H7 (cell line): ENCODE measurements around the gene WIPF2. TPM values are rescaled to one million over a fixed set of nuclear protein-coding genes. Genes with fewer than 3 reads are reported as not detected.
"Not testable (repeated sequence)": the region's sequence is repeated elsewhere in the genome, so short reads cannot be mapped to it uniquely, and the experiment has no call there.

Source experiments
- DNase-seq: peaks from one replicate; pipeline ENCODE4 v3.0.0; 2012
- H3K27me3 ChIP-seq: 2 replicates; pipeline ENCODE4 v1.6.0; 2011; ENCODE audit warnings: mild to moderate bottlenecking, low read length; ENCODE audit not compliant: control insufficient read depth, insufficient read depth
- H3K36me3 ChIP-seq: replicated peaks from 2 replicates; pipeline ENCODE4 v1.5.1; 2011; ENCODE audit warnings: low read length; ENCODE audit not compliant: control insufficient read depth, insufficient read depth
- H3K4me3 ChIP-seq: 2 replicates; pipeline ENCODE4 v1.5.1; 2011; ENCODE audit warnings: low read depth, mild to moderate bottlenecking, control low read depth, low read length, moderate library complexity; ENCODE audit not compliant: insufficient read depth
- total RNA-seq: library from RNA; depleted of rRNA; stranded (reverse); fragments of >200 nt; shearing (Covaris generic); gene quantifications from 2 replicates; pipeline ENCODE4 v1.2.3, GENCODE V29; 2014

WIPF2 gene
- total RNA-seq, 1 experiment from 2014 or later: 3.7 TPM

GRCh38 chr17:40209404-40210093 lies 9.6 kb upstream of the WIPF2 start:
- Histone ChIP-seq H3K27me3 (no peaks in the 10 kb centered on the region), H3K36me3 (no peaks in the 10 kb centered on the region), H3K4me3 (no peak overlapping the region)
- no peak for DNase-seq

GRCh38 chr17:40213914-40214313 lies 5.2 kb upstream of the WIPF2 start:
- not testable (repeated sequence) for DNase-seq, H3K4me3 ChIP-seq, H3K36me3 ChIP-seq, H3K27me3 ChIP-seq

- no peak for DNase-seq
- no peaks in the 10 kb centered on the region for H3K27me3 ChIP-seq
- H3K4me3 ChIP-seq: peak overlapping the region; percentile 73
- H3K36me3 ChIP-seq: no peaks in the 10 kb centered on the region
These were observed 931 bp upstream of the WIPF2 start for GRCh38 chr17:40218006-40218739.

- H3K27me3 ChIP-seq: no peaks in the 10 kb centered on the region
- no peaks in the 10 kb centered on the region for H3K36me3 ChIP-seq
- H3K4me3 ChIP-seq: peak overlapping the region; percentile 73
- DNase-seq: peak; percentile 95
These were observed 662 bp downstream of the WIPF2 start for GRCh38 chr17:40219594-40220338.

GRCh38 chr17:40224718-40225550 lies 5.8 kb downstream of the WIPF2 start:
- no peaks in the 10 kb centered on the region for H3K27me3 ChIP-seq
- no peak for DNase-seq
- no peak overlapping the region for H3K4me3 ChIP-seq
- no peaks in the 10 kb centered on the region for H3K36me3 ChIP-seq

- H3K27me3 ChIP-seq, H3K4me3 ChIP-seq, DNase-seq, H3K36me3 ChIP-seq: not testable (repeated sequence)
These were observed 10.0 kb downstream of the WIPF2 start for GRCh38 chr17:40229146-40229545.

- no peak for DNase-seq
- Histone ChIP-seq H3K4me3 (no peak overlapping the region), H3K36me3 (no peaks in the 10 kb centered on the region; the same call in 1 of the 2 replicates), H3K27me3 (no peaks in the 10 kb centered on the region)
These were observed 11.6 kb downstream of the WIPF2 start for GRCh38 chr17:40230670-40231069.

GRCh38 chr17:40231928-40232327 lies 12.8 kb downstream of the WIPF2 start:
- not testable (repeated sequence) for H3K27me3 ChIP-seq, H3K36me3 ChIP-seq, DNase-seq, H3K4me3 ChIP-seq

- Histone ChIP-seq H3K27me3 (no peaks in the 10 kb centered on the region), H3K36me3 (no peaks in the 10 kb centered on the region), H3K4me3 (no peak overlapping the region)
These were observed 22.2 kb downstream of the WIPF2 start for GRCh38 chr17:40241252-40241834.

GRCh38 chr17:40242774-40243173 lies 23.7 kb downstream of the WIPF2 start:
- no peaks in the 10 kb centered on the region for H3K27me3 ChIP-seq
- DNase-seq: no peak
- H3K4me3 ChIP-seq: no peak overlapping the region
- H3K36me3 ChIP-seq: no peaks in the 10 kb centered on the region

More at GRCh38 chr17:40241252-40241834, 22.2 kb downstream of the WIPF2 start:
- DNase-seq: no peak

GRCh38 chr17:40243761-40244160 lies 24.7 kb downstream of the WIPF2 start:
- H3K36me3 ChIP-seq: no peaks in the 10 kb centered on the region
- H3K27me3 ChIP-seq: no peaks in the 10 kb centered on the region
- no peak overlapping the region for H3K4me3 ChIP-seq
- DNase-seq: no peak

- Histone ChIP-seq H3K36me3 (no peaks in the 10 kb centered on the region), H3K27me3 (no peaks in the 10 kb centered on the region), H3K4me3 (no peak overlapping the region)
- no peak for DNase-seq
These were observed 25.2 kb downstream of the WIPF2 start for GRCh38 chr17:40244255-40244654.

- H3K4me3 ChIP-seq: no peak overlapping the region
These were observed 28.9 kb downstream of the WIPF2 start for GRCh38 chr17:40247926-40248495.

More at GRCh38 chr17:40247926-40248495, 28.9 kb downstream of the WIPF2 start:
- Histone ChIP-seq H3K36me3 (no peaks in the 10 kb centered on the region), H3K27me3 (no peaks in the 10 kb centered on the region)
- no peak for DNase-seq
